Measurements from ENCODE around the gene ALDH9A1.
"Not testable (repeated sequence)": the region's sequence is repeated elsewhere in the genome, so short reads cannot be mapped to it uniquely, and the experiment has no call there.

ALDH9A1 gene

DNA sequence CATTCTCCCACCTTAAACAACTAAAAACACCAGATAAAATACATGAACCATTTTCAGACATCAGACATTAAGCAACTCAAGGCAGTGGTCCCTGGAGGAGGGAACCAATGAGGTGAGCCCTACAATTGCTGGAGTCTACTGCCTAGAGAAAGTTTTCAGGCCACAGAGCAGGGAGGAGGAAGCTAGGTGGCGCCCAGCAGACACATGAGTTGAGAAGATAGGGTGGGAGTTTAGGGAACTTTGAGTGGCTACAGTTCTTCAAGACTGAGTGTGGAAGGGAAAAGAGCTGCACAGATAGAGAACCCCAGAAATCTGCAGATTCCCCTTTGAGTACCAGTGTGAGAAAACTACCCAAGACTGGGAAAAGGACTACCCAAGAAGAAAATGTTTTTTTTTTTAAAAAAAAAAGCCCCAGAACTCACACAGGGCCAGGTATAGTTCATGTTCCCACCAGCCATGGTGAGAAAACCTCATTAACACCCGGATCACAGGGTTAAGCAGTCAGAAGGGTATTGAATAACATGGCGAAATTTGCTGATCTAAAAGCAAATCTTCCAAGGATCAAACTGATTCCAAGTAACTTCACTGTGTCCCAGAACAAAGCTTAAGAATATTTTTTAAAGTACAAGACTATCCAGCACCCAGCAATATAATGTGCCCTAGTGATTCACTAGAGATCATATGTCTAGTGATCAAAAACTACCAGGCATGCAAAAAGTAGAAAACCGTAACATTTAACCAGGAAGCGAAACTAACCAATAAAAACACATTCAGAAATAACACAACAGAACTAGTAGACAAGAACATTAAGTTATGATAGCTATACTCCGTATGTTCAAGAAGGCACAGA, 12.0 kb downstream of the ALDH9A1 start:
- DNase-seq = no peak

- DNase-seq = no peak
These were observed 14.4 kb downstream of the ALDH9A1 start for GRCh38 chr1:165683848-165684485.

GRCh38 chr1:165680773-165681172, 17.6 kb downstream of the ALDH9A1 start:
- not testable (repeated sequence) for DNase-seq

GRCh38 chr1:165680303-165680702, 18.1 kb downstream of the ALDH9A1 start:
- no peak for DNase-seq

DNA sequence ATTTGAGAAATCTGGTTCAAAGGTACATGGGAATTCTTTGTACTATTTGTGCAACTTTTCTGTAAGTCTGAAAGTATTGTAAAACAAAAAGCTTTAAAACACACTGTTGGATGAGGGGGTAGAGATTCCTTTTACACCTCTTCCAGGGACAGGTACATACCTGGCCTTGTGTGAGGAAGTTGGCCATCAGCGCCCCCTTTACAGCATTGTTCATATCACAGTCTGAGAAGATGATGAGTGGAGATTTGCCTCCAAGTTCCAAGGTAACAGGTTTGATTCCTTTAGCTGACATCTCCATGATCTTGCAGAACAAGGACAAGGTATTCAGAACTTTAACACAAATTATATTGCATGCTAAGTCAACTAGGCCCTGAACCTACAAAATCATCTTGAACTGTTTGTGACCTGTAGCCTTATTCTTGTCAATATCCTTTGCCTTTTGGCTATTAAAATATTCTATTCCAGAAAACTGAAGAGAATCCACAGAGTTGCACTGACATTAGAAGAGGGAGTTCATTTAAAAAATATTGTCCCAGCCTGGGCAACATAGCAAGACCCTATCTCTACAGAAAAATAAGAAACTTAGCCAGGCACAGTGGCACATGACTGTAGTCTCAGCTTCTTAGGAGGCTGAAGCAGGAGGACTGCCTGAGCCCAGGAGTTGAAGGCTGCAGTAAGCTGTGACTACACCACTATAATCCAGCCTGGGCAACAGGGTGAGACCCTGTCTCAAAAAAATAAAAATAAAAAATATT, 18.9 kb downstream of the ALDH9A1 start:
- no peak for DNase-seq

GRCh38 chr1:165678509-165678908, 19.9 kb downstream of the ALDH9A1 start:
- no peak for DNase-seq

DNA sequence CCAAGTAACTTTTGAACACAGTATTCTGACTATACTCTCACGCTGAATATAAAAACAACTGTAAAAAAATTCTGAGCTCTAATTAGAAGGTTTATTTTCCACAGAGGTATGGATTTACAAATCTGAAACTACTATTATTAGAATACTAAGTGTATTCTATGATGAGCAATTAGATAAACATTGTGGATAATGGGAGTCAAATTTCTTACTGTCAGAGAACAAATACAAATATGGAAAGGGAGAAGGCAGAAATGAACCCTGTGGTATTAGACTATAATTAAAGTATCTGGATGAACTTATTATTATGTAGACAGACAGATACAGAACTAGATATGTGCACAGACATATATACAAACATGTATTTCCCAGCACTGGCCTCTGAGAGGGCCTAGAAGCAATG, 22.6 kb downstream of the ALDH9A1 start:
- DNase-seq = no peak

DNA sequence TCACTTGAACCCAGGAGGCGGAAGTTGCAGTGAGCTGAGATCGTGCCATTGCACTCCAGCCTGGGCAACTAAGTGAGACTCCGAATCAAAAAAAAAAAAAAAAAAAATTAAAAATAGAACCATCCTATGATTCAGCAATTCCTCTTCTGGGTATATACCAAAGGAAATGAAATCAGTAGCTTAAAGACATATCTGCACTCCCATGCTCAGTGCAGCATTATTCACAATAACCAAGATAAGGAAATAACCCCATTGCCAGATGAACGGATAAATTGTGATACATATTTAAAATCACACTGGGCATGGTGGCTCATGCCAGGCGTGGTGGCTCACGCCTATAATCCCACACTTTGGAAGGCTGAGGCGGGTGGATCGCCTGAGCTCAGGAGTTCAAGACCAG, 23.8 kb downstream of the ALDH9A1 start:
- DNase-seq = no peak

GRCh38 chr1:165671526-165671925, 26.8 kb downstream of the ALDH9A1 start:
- no peak for DNase-seq

DNA sequence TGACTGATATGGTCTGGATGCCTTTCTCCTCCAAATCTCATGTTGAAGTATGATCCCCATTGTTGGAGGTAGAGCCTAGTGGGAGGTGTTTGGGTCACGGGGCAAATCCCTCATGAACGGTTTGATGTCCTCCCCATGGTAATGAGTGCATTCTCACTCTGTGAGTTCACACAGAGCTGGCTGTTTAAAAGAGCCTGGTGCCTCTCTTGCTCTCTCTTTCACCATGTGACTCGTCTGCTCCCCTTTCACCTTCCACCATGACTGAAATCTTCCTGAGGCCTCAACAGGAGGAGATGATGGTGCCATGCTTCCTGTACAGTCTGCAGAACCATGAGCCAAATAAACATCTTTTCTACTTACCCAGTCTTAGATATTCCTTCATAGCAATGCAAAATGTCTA, 30.2 kb downstream of the ALDH9A1 start:
- no peak for DNase-seq

GRCh38 chr1:165666152-165666825, 32.1 kb downstream of the ALDH9A1 start:
- DNase-seq = no peak

DNA sequence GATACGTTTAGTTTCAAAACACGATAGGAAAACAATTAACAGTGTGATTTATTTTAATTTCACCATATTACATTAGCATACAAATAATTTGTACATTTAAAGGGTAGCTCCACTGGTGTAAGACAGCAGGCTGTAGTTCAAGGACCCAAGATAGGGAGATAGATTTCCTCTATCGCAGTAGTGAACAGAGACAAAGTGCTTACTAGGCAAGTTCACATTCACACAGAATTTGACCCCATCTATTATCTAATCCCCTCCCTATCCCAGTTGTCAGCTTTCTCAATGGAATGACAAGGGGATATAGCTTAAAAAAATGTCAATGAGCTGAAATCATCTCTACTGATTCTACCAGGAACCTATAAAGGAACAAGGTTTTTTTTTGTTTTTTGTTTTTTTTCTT, 36.2 kb downstream of the ALDH9A1 start:
- no peak for DNase-seq

DNA sequence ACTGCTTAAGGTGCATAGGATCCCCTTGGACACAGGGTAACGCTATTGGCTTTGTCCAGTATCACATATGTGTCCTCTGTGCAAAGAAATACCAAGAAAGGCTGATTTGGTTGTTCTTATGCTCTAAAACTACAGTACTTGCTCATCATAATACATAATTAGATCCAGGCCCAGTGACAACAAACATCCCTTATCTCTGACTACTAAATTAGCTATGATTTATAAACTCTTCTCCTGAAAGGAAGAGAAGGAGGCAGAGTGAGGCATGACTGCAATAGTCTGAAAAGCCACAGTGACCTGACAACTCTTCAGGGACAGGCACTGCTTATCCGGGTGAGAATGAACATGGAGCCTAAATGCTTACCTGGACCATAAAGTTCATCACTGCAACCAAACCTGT, 36.7 kb downstream of the ALDH9A1 start:
- no peak for DNase-seq

DNA sequence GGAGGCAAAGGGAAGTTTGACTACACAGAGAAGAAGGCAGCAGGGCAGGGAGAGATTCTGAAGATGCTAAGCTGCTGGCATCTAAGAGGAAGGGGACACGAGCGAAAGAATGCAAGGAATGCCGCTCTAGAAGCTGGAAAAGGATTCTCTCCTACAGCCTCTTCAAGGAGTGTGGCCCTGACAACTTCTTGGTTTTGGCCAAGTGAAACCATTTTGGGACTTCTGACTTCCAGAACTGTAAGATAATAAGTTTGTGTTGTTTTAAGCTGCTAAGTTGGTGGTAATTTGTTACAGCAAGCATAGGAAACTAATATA, 38.8 kb downstream of the ALDH9A1 start:
- DNase-seq = no peak

DNA sequence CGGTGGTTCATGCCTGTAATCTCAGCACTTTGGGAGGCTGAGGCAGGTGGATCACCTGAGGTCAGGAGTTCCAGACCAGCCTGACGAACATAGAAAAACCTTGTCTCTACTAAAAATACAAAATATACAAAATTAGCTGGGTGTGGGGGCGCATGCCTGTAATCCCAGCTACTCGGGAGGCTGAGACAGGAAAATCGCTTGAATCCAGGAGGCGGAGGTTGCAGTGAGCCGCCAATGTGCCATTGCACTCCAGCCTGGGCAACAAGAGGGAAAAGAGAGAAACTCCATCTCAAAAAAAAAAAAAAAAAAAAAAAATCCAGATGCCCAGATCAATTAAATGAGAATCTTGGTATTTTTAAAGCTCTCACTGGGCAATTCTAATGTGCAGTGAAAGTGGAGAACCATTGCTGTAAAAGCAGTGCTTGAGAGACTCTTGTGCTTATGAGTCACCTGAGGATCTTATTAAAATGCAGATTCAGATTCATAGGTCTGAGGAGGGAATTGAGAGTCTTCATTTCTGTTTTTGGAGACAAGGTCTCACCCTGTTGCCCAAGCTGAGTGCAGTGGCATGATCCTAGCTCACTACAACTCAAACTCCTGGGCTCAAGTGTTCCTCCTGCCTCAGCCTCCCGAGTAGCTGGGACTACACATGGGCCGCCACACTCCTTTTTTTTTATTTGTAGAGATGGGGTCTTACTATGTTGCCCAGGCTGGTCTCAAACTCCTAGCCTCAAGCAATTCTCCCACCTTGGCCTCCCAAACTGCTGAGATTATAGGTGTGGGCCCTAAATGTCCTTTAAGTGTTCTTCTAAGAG, 39.4 kb downstream of the ALDH9A1 start:
- DNase-seq = not testable (repeated sequence)

GRCh38 chr1:165650981-165651625, 47.3 kb downstream of the ALDH9A1 start:
- no peak for DNase-seq

- DNase-seq = no peak
These were observed 49.3 kb downstream of the ALDH9A1 start for GRCh38 chr1:165648919-165649572.

GRCh38 chr1:165647970-165648369, 50.4 kb downstream of the ALDH9A1 start:
- DNase-seq = no peak

DNA sequence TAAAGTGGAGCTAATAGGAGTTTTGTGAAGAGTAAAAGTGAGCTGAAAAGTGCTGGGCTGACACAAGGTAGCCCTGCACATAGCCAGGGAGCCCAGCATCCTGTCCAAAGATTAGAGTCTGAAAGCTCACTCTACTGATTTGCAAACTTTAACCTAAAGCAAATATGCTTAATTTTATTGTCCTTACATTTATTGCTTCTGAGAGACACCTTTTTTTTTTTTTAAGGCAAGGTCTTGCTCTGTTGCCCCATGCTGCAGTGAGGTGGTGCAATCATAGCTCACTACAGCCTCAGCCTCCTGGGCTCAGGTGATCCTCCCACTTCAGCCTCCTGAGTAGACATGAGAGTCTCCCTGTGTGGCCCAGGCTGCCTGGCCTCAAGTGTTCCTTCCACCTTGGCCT, 50.8 kb downstream of the ALDH9A1 start:
- no peak for DNase-seq

DNA sequence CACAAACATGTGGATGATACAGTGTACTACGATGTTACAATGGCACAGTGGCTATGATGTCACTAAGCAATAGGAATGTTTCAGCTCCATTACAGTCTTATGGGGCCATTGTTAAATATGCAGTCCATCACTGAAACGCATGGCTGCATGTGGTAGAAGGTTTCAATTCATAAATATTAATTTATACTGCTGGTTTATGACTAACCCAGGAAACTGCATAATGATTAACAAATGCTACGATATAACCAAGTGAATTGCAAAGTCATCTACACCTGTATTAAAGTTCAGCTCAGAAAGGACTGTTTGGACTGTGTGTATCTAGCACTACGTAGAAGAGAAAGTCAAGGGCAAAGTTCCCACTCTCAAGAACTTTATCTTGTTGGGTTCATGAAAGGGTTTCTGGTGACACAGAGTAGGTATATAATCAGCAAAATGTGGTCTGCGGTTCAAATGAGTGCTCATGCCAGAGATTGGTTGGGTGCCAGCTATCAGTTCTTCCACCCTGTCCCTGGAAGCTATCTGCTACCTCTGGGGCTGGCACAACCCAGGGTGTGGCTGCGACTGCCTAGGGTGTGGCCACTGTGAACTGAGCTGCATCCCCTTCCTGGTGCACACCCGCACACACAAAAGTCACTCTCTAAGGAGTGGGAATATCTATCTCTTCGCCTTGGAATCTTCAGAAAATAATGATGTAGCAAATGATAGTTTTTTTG, 52.6 kb downstream of the ALDH9A1 start:
- no peak for DNase-seq
